GM12878 (cell line): ENCODE measurements around the gene AKAP13. TPM values are rescaled to one million over a fixed set of nuclear protein-coding genes. Genes with fewer than 3 reads are reported as not detected.

Source experiments
- ATF7 ChIP-seq: fragments of 450-650 bp; IDR thresholded peaks from 2 replicates; pipeline ENCODE4 v1.6.1; 2016; ENCODE audit warnings: low read depth, mild to moderate bottlenecking
- ETV6 ChIP-seq, 2 experiments: fragments of 450-650 bp in 1 of 2; IDR thresholded peaks in 1 of 2; conservative IDR thresholded peaks in 1 of 2; 2 replicates each; pipeline ENCODE4 v1.6.1; 2014; ENCODE audit warnings: antibody characterized with exemption in 1 of 2, borderline replicate concordance in 1 of 2, low read depth in 1 of 2, mild to moderate bottlenecking in 1 of 2, moderate library complexity in 1 of 2
- NFYA ChIP-seq: IDR thresholded peaks from 2 replicates; pipeline ENCODE4 v1.6.1; 2011; ENCODE audit warnings: low read depth, mild to moderate bottlenecking, low read length, improper control_type of control experiment, borderline replicate concordance
- RELA ChIP-seq: fragments of 450-650 bp; IDR thresholded peaks from 2 replicates; pipeline ENCODE4 v1.8.0; 2014; ENCODE audit warnings: borderline replicate concordance; ENCODE audit not compliant: partially characterized antibody
- SMC3 ChIP-seq: IDR thresholded peaks from 2 replicates; pipeline ENCODE4 v1.6.1; 2011; ENCODE audit warnings: low read length, improper control_type of control experiment, borderline replicate concordance
- STAT3 ChIP-seq: IDR thresholded peaks from 2 replicates; pipeline ENCODE4 v1.6.1; 2011; ENCODE audit warnings: low read depth, low read length, improper control_type of control experiment
- USF1 ChIP-seq: IDR thresholded peaks from 2 replicates; pipeline ENCODE4 v1.6.1; 2011; ENCODE audit warnings: borderline replicate concordance, low read depth, mild to moderate bottlenecking, moderate library complexity, mixed read lengths, low read length; ENCODE audit not compliant: insufficient read depth; ENCODE audit errors: extremely low read length
- ZNF687 ChIP-seq: fragments of 450-650 bp; IDR thresholded peaks from 2 replicates; pipeline ENCODE4 v1.6.1; 2017; ENCODE audit warnings: mild to moderate bottlenecking, moderate library complexity
- polyA plus RNA-seq, 11 experiments: library from polyadenylated mRNA; depleted of rRNA in 4 of 11; unstranded in 6 of 11; stranded (reverse) in 5 of 11; fragments of >200 nt; fragmentation: Nextera tagmentation in 4 of 11; fragmentation: Illumina TruSeq in 1 of 11; extraction: Ambion mirVana in 4 of 11; extraction: Trizol in 1 of 11; gene quantifications; 1 replicate in 1 of 11; 2 replicates in 10 of 11; pipeline versions ENCODE4 v1.2.1 to v1.2.3, GENCODE V29; 2011 to 2016; ENCODE audit warnings: inconsistent platforms in 2 of 11, missing spikeins in 2 of 11, low read depth in 1 of 11
- total RNA-seq, 4 experiments: library from RNA; depleted of rRNA in 3 of 4; stranded (reverse); fragments of >200 nt in 3 of 4; fragmentation: Illumina TruSeq in 1 of 4; extraction: Trizol in 1 of 4; gene quantifications; 2 replicates each; pipeline versions ENCODE4 v1.2.1 to v1.2.3, GENCODE V29; 2013 to 2021

The AKAP13 gene
- total and polyA plus RNA-seq, 10 of the 15 experiments (the other 5 are each of a cell fraction or from before 2014, with no cell fraction given): 14.4 to 74.9 (median 55.1) TPM

- no peak for TF ChIP-seq ZNF687
- TF ChIP-seq RELA: no peak
- no peak for TF ChIP-seq ATF7
- no peak for TF ChIP-seq USF1
- TF ChIP-seq SMC3: no peak
- TF ChIP-seq NFYA: no peak
- no peak for TF ChIP-seq STAT3
- no peak for TF ChIP-seq ETV6 (conservative IDR thresholded peaks at IDR 0.05 in 1 of 2, IDR thresholded peaks at IDR 0.05 in 1 of 2; ENCODE audit: borderline replicate concordance in 1 of 2, low read depth in 1 of 2)
Measured at GRCh38 chr15:85389306-85389650, 8.9 kb downstream of the AKAP13 start (continued).
